IMR-90 (cell line): ENCODE results near the gene MFAP3.

ENCODE experiments used
- BHLHE40 ChIP-seq: fragments of 150-350 bp; IDR thresholded peaks from 2 replicates; pipeline ENCODE4 v1.6.1; 2016; ENCODE audit warnings: mild to moderate bottlenecking, low read depth, low read length
- CEBPB ChIP-seq: IDR thresholded peaks from 2 replicates; pipeline ENCODE4 v1.6.1; 2012; ENCODE audit warnings: low read depth, low read length, improper control_type of control experiment
- FOS ChIP-seq: fragments of 150-350 bp; IDR thresholded peaks from 2 replicates; pipeline ENCODE4 v1.6.1; 2016; ENCODE audit warnings: low read depth, low read length
- MAFK ChIP-seq: IDR thresholded peaks from 2 replicates; pipeline ENCODE4 v1.6.1; 2012; ENCODE audit warnings: low read depth, low read length, improper control_type of control experiment
- MAZ ChIP-seq: IDR thresholded peaks from 2 replicates; pipeline ENCODE4 v1.6.1; 2012; ENCODE audit warnings: low read depth, mild to moderate bottlenecking, low read length, improper control_type of control experiment, moderate library complexity, borderline replicate concordance
- MXI1 ChIP-seq: IDR thresholded peaks from 2 replicates; pipeline ENCODE4 v1.6.1; 2012; ENCODE audit warnings: low read depth, mild to moderate bottlenecking, low read length, moderate library complexity, borderline replicate concordance
- NFE2L2 ChIP-seq: fragments of 150-350 bp; IDR thresholded peaks from 2 replicates; pipeline ENCODE4 v1.6.1; 2016; ENCODE audit warnings: low read depth, mild to moderate bottlenecking, low read length
- POLR2A ChIP-seq: IDR thresholded peaks from 2 replicates; pipeline ENCODE4 v1.6.1; 2012; ENCODE audit warnings: mild to moderate bottlenecking, low read depth, low read length
- RAD21 ChIP-seq: IDR thresholded peaks from 2 replicates; pipeline ENCODE4 v1.6.1; 2012; ENCODE audit warnings: low read length, improper control_type of control experiment
- RCOR1 ChIP-seq: IDR thresholded peaks from 2 replicates; pipeline ENCODE4 v1.6.1; 2012; ENCODE audit warnings: mild to moderate bottlenecking, low read length, improper control_type of control experiment; ENCODE audit not compliant: insufficient replicate concordance
- RFX5 ChIP-seq: IDR thresholded peaks from 2 replicates; pipeline ENCODE4 v1.8.0; 2012; ENCODE audit warnings: low read depth, mild to moderate bottlenecking, low read length, moderate library complexity
- SMC3 ChIP-seq: fragments of 150-350 bp; IDR thresholded peaks from 2 replicates; pipeline ENCODE4 v1.6.1; 2016; ENCODE audit warnings: low read depth, mild to moderate bottlenecking, antibody characterized with exemption, low read length, moderate library complexity
- TF ChIP-seq, protein P1 (sequence below): conservative IDR thresholded peaks from 2 replicates; pipeline ENCODE4 v1.5.1; 2012; ENCODE audit warnings: mild to moderate bottlenecking, low read depth, low read length, improper control_type of control experiment
- TF ChIP-seq, protein P2 (sequence below): fragments of 150-350 bp; IDR thresholded peaks from 2 replicates; pipeline ENCODE4 v1.6.1; 2017; ENCODE audit warnings: mild to moderate bottlenecking, antibody characterized with exemption, low read length, low read depth

DNA sequence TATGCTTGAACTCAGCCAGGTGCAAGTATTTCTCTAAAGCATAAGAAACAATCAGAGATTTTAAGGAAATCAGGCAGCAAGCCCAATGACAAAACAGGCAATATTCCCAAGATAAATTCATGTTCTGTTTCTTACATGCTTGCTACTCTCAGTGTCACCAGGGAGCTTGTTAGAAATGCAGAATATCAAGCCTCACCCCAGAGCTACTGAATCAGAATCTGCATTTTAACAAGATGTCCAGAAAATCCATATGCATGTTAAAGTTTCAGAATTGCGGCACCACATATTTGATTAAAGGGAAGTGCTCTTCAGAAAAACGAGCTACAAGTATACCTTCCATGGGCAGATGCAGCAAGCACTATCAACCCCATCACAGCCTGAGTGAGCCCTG lies 54.4 kb downstream of the MFAP3 start:
- TF ChIP-seq POLR2A, result no peak
- TF ChIP-seq, protein P1, sequence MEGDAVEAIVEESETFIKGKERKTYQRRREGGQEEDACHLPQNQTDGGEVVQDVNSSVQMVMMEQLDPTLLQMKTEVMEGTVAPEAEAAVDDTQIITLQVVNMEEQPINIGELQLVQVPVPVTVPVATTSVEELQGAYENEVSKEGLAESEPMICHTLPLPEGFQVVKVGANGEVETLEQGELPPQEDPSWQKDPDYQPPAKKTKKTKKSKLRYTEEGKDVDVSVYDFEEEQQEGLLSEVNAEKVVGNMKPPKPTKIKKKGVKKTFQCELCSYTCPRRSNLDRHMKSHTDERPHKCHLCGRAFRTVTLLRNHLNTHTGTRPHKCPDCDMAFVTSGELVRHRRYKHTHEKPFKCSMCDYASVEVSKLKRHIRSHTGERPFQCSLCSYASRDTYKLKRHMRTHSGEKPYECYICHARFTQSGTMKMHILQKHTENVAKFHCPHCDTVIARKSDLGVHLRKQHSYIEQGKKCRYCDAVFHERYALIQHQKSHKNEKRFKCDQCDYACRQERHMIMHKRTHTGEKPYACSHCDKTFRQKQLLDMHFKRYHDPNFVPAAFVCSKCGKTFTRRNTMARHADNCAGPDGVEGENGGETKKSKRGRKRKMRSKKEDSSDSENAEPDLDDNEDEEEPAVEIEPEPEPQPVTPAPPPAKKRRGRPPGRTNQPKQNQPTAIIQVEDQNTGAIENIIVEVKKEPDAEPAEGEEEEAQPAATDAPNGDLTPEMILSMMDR, result no peak
- TF ChIP-seq FOS, result no peak
- no peak for TF ChIP-seq RFX5
- TF ChIP-seq CEBPB, result no peak
- no peak for TF ChIP-seq SMC3
- TF ChIP-seq RAD21, result no peak
- TF ChIP-seq, protein P2, sequence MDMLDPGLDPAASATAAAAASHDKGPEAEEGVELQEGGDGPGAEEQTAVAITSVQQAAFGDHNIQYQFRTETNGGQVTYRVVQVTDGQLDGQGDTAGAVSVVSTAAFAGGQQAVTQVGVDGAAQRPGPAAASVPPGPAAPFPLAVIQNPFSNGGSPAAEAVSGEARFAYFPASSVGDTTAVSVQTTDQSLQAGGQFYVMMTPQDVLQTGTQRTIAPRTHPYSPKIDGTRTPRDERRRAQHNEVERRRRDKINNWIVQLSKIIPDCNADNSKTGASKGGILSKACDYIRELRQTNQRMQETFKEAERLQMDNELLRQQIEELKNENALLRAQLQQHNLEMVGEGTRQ, result no peak
- TF ChIP-seq MAFK, result no peak
- no peak for TF ChIP-seq MXI1
- TF ChIP-seq NFE2L2, result no peak
- no peak for TF ChIP-seq MAZ
- no peak for TF ChIP-seq RCOR1
- no peak for TF ChIP-seq BHLHE40
